Adrenal gland (tissue), 5 donors: ENCODE results near the gene RRAGD.

Experiments
- CTCF ChIP-seq, 6 experiments: fragments of 450-650 bp in 4 of 6; fragments of 200-600 bp in 2 of 6; sonication (generic) in 1 of 6; IDR thresholded peaks; 1 replicate in 5 of 6; 2 replicates in 1 of 6; pipeline versions ENCODE4 v1.5.1 to v1.8.0; 2016 to 2021; ENCODE audit warnings: antibody characterized with exemption in 6 of 6, mild to moderate bottlenecking in 2 of 6, moderate library complexity in 1 of 6
- POLR2A ChIP-seq, 2 donors: fragments of 450-650 bp; IDR thresholded peaks; one replicate each; pipeline ENCODE4 v1.6.1; 2017; ENCODE audit warnings: antibody characterized with exemption in 2 of 2, mild to moderate bottlenecking in 2 of 2, moderate library complexity in 1 of 2
- donor health status: DM: no; HTN: no; CAD: no.

- no peak for TF ChIP-seq CTCF (IDR thresholded peaks at IDR 0.05)
- no peak for TF ChIP-seq POLR2A (IDR thresholded peaks at IDR 0.05)
Observed at GRCh38 chr6:89381031-89381430, 31.0 kb downstream of the RRAGD start.
